Measurements from ENCODE around the gene RABGAP1L.

GRCh38 chr1:174114106-174114505 is 45.2 kb upstream of the RABGAP1L start:
- no peak for TF ChIP-seq EZH2 (IDR thresholded peaks at IDR 0.05; ENCODE audit: borderline replicate concordance, control insufficient read depth, low read depth, low read length)
- TF ChIP-seq SP1 (IDR thresholded peaks at IDR 0.05; ENCODE audit: low read depth, low read length): no peak
- no peak for TF ChIP-seq SUZ12 (IDR thresholded peaks at IDR 0.05; ENCODE audit: unreplicated experiment)
- TF ChIP-seq POLR2A (IDR thresholded peaks at IDR 0.05; ENCODE audit: low read depth, low read length): no peak
- TF ChIP-seq CTCF (IDR thresholded peaks at IDR 0.05 in 2 of 3, conservative IDR thresholded peaks at IDR 0.05 in 1 of 3; ENCODE audit: control insufficient read depth in 2 of 3, extremely low read depth in 1 of 3, insufficient read depth in 1 of 3, low read depth in 3 of 3, low read length in 3 of 3): no peak

All from GM12878 (cell line).